HG03521 (cell line): ENCODE results near the gene MUL1.

Experiments used
- ATAC-seq: cut with Tn5 transposase; IDR thresholded peaks from one replicate; pipeline ENCODE4 v1.9.1; 2021; ENCODE audit warnings: mild to moderate bottlenecking, moderate library complexity; ENCODE audit not compliant: unreplicated experiment

Gene MUL1

DNA sequence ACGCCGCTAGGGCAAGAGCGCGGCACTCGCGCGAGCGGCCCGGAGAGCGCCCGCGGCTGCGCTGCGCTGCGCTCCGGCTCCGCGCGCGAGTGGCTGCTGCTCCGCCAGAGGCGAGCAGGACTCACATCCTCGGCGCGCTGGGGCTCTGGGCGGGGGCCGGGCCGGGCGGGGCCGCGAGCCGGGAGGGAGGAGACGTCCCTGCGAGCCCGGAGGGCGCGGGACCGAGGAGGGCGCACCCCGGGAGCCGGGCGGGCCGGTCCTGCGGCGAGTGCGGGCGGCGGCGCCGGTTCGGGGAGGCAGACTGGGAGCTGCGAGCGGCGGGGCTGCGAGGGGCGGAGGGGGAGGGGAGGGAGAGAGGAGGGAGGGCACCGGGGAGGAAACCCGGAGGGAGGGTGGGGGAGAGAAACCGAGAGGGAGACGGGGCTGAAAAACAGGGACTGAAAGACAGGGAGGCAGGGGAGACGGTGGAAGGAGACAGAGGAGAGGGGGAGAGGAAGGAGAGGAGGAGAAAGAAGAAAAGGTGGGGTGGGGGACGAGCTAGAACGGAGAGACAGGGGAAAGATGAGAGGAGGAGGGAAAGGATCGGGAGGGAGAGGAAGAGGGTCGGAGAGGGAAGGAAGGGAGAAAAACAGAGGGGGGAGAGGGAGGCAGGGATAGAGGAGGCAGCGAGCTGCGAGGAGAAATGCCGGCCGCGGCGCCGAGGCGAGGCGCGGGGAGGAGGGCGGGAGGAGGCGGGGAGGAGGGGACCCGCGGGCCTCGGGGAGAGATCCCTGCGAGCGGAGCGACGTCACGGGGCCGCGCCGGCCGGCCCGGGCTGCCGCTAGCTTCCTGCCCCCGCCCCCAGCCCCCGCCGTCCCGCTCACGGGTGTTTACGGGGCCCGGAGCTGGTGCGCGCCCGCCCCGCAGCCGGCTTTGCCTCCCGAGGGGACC lies 22.2 kb downstream of the MUL1 start, which contains the start of gene CAMK2N1:
Gene CAMK2N1, minus strand, starts transcription at position 684 of the 930 bp plus-strand sequence. CDS start 831 bp downstream, outside the sequence.
- no peak for ATAC-seq

- no peak for ATAC-seq
Observed at GRCh38 chr1:20484519-20485462, 23.2 kb downstream of the MUL1 start.

DNA sequence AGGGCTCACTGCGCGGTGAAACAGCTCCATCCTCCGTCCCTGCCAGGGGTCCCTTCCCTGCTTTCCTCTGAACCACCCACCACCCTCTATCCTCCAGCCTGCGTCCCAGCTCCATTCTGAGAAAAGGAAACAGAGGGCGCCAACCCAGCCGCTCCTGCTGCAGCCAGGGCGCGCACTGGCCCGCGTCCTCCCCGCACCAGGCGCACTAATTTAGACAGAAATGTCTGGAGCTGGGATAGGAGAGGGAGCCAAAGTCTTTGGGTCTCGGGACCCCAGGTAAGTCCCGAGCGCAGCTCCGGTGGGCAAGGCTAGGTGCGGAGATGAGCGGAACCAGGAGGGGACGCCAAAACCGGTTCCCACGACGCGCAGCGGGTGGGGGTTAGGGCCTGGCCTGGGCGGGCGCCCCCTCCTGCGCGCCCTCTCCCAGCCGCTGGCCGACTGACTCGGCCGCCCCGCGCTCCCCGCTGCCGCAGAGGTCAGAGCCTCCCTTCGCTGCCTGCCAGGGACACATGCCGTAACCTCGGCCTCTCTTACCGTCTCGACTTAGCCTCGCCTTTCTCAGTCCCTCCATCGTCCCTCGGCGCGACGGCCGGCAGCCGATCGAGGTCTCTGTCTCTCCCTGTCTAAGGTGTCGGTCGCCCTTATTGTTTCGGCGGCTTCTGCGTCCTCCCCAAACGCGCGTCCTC lies 24.0 kb downstream of the MUL1 start:
- no peak for ATAC-seq

GRCh38 chr1:20483098-20483832 lies 24.7 kb downstream of the MUL1 start:
- ATAC-seq, result no peak

DNA sequence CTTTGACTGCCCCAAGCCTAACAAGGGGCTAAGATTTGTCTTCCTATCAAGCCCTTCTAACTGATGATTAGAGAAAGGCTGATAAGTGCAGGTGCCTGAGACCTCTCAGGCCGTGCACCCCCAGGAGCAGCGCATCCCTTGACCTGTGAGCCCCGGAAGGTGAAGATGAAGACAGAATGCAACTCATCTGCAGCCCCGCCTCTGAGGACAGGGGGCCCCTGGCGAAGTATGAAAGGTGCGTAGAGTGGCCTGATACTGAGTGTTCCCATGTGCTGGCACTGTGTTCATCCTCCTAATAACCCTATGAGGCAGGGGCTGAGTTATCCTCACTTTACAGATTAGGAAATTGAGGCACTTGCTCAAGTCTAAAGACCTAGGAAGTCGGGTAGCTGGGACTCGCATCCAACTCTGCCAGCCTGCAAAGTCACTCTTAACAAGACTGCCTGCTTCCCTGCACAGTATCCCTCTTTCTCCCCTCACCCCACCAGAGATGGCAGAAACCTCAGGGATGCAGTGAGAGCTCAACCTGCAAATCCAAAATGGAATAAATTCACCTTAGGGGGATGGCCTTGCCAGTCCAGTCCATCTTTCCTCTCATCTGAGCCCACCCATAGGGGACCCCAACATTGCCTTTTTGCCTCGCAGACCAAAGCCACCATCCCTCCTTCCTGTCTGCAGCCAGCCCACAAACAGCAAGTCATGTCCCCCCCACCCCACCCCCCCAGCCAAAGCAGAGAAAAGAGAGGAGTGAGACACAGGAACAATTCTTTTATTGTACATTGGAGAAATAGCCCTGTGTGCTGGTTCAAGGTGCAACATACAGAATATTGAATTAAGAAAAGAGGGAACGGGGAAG lies 26.1 kb downstream of the MUL1 start:
- ATAC-seq, result no peak

- ATAC-seq, result no peak
Observed at GRCh38 chr1:20480951-20481617, 26.9 kb downstream of the MUL1 start.

GRCh38 chr1:20480243-20480944 lies 27.6 kb downstream of the MUL1 start:
- no peak for ATAC-seq

DNA sequence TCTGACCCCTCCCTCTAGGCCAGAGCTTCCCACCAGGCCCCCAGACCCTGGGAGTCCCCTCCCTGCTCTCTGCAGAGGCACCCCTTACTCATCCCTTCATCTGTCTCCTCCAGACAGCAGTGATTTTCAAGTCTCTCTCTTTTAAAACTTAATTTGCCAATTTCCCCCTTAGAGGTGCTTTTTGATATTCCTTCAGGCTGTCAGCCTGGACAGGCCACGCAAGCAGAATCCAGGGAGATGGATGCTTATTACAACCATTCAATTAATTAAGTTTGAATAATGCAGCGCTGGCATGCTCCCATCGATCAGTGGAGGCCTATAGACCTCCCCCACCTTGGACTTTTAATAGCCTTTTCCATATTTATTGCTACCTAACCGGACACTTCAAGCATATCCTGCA lies 28.1 kb downstream of the MUL1 start:
- ATAC-seq, result no peak

DNA sequence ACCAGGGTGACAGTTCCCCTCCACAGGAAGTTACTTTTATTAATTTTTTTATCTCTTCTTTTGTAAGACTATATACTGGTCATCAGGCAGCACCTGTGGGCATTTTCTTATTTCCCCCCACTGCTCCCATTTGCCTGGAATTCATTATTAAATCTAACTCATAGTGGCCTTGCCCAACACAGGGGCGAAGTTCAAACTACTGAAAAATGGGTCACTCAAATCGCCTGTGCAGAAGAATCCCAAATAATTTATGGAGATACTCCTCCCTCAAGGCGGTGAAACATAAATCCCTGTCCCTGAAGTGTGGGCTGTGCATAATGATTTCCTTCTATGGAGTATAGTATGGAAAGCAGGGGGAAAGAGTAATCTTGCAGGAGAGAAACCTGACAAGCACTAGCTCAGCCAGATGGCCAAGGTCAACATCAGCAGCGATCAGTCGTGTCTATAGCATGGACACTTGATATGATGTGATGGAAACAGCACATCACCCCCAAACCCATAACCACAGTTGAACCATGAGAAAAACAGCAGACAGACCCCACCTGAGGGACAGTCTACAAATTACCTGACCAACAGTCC lies 29.8 kb downstream of the MUL1 start:
- no peak for ATAC-seq

DNA sequence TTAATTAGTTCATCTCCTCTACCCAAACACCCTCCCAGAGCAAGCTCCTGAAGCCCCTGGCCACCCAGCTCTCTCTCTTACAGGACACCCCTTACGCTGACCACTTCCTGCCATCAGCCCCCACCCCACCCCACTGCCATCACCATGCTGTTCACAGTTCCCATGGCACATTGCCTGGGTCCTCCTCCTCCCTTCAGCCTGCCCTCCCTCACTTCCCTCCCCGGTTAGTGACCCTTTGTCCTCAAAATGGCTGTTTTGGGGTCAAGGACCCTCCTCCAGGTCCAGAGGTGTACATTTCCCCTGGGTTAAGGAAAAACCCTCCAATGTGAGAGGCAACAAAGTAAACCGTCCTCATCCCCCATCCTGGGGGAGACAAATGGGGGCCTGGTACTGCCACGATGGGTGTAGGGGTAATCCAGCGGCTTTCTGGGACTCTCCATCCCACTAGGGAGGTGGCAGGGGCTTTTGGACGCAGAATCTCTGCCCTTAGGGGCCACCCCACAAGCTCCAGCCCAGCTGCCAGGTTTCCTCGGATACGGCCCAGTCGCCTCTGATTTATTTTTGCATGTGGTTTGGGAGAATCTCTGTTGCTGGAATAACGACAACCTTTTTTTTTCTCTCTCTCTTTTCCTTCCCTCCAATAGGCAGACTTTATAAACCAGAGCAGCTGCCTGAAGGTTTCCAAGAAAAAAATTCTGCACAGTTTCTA lies 30.4 kb downstream of the MUL1 start:
- no peak for ATAC-seq

GRCh38 chr1:20476265-20477038 lies 31.5 kb downstream of the MUL1 start:
- no peak for ATAC-seq

GRCh38 chr1:20474996-20475395 lies 33.0 kb downstream of the MUL1 start:
- no peak for ATAC-seq

DNA sequence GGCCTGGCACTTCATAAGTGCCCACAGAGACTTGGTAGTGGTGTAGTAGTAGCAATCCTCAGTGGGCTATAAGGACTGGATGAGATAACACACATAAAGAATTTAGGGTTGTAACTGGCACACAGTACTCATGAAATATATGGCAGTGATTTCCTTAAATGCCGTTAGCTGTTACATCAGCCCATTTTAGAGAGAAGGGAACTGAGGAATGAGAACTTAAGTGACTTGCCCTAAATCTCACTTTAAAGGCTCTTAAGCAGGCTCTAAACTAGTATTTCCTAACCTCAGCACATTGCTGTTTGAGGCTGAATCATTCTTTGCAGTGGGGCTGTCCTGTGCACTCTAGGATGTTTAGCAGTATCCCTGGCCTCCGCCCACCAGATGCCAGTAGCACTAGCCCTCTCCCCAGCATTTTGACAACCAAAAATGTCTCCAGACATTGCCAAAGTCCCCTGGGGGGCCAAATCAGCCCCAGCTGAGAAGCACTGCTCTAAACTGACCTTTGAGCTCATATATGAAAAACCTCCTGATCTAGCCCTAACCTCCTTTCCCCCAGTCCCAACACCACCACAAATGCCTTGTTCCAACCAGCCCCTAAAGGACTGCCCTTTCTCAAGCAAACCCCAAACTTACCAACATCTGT lies 33.5 kb downstream of the MUL1 start:
- ATAC-seq, result no peak

GRCh38 chr1:20473894-20474293 lies 34.1 kb downstream of the MUL1 start:
- no peak for ATAC-seq

DNA sequence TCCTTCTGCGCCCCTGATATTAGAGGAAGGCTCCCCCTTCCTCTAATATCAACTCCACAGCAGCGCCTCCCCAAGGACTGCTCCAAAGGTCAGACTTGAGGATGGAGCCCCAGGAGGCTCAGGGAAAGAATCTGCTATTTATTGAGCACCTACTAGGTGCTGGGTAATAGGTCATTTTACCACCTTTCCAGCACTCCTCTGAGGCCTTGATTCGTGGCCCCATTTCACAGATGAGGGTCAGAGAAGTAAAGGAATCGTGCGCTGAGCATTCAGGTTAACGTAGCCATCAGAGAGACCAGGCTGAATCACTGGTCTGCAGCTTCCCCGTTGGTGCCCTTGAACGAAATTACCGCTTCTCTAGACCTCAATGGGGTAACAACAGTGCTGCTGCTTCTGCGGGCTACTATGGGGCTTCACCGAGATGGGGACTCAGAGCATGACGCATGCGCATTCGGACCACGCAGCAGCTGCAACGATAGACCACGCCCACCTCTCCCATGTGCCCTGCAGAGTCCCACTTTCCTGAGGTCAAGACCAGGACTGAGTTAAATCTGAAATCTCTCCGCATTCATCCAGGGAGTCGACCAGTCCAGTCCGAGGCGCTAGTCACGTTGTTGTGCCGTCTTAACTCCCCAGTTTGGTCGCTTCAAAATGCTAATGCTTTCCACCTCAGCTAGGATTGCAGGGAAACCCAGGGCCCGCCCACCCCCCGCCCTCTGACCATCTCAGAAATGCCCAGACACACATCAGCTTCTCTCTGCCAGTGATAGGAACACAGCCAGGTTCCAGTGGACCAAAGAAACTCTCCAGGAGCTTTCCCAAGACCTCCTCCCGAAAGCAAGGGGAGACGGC lies 34.9 kb downstream of the MUL1 start:
- no peak for ATAC-seq
